ENCODE measurements around the gene BABAM1. TPM values are rescaled to one million over a fixed set of nuclear protein-coding genes. Genes with fewer than 3 reads are reported as not detected.

BABAM1 gene
- total RNA-seq, 2 experiments from 2014 or later = 98.5 to 100 TPM

DNA sequence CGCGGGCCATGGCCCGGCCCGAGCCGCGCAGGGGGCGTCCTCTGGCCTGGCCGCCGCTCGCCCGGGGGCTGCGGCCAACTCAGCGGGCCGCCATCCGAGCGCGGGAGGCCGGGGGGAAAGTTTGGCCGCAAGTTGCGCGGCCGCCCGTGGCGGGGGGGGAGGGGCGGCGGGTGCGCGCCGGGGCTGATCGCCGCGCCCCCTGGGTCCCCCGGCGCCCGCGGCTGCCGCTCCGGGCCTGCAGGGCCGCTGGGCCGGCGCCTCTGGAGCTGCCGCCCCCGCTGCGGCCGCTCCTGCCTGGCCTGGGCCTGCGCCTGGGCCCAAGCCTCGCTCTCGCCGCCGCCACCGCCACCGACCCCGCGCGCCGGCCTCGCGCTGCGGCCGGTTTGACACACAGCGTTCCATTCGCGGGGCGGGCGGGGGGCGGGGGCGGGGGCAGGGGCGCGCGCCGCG lies 21.7 kb upstream of the BABAM1 start, which contains the start of gene NR2F6:
Gene NR2F6, minus strand, starts transcription at position 385 of the 450 bp plus-strand sequence. CDS start 699 bp downstream, outside the sequence.
- no peak for DNase-seq
- Mint-ChIP-seq H3K4me1 (peaks cover 10% of the 10 kb centered on the region), H3K27me3 (peaks cover 17% of the 10 kb centered on the region), H3K36me3 (ENCODE audit: low read depth) (no peaks in the 10 kb centered on the region), H3K27ac (peak within 1 kb of the TSS; percentile 49), H3K4me3 (peak within 1 kb of the TSS; percentile 81), H3K9me3 (no peaks in the 10 kb centered on the region)
- POLR2A ChIA-PET = interaction anchor here (1.3 to 1.4 kb wide), 2 partner anchors 10 to 19 kb away, joined by 5 read pairs; partner anchors contain the start of gene OCEL1
- CTCF ChIA-PET = no interaction called here

DNA sequence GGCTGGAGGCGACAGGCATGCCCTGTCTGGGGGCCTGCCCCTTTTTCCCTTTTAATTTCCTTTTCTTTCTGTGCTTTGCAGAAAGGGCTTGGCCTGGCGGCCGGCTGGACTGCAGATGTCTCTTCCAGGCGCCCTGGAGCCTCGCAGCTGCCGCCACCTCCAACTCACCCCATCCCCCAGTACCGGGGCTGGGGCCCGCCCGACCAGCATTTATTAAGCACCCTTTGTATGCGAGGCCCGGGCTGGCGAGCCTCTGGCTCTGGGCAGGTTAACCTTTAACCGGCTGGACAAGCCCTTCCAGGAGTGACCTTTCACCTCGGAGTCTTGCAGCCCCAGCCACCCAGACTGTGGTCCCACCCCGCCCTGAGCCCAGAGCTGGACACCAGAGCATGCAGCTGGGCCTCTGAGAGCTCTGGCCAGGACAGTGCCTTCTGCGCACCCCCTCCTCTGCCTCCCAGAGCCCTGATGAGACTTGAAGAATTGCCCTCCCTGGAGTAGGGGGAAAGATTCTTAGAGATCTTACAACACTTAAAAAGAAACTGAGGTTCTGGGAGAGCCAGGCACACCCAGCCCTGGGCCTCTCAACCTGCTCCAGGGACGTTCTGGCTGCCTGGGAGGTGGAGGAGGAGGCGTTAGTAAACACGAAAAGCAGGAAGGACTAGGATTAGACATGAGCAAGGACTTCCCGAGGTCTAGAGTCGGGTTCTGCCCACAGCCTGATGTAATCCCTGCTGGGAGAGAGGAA lies 20.4 kb upstream of the BABAM1 start:
- ChIA-PET POLR2A (no interaction called here), CTCF (no interaction called here)
- peaks cover 17% of the 10 kb centered on the region for H3K27me3 Mint-ChIP-seq
- no peaks in the 10 kb centered on the region for H3K9me3 Mint-ChIP-seq
- H3K4me1 Mint-ChIP-seq = peaks cover 10% of the 10 kb centered on the region
- no peak for DNase-seq
- no peaks in the 10 kb centered on the region for H3K36me3 Mint-ChIP-seq (ENCODE audit: low read depth)
- no peak overlapping the region for H3K27ac Mint-ChIP-seq
- peak overlapping the region; percentile 47 for H3K4me3 Mint-ChIP-seq

- peaks cover 17% of the 10 kb centered on the region for H3K27me3 Mint-ChIP-seq
- peaks cover 10% of the 10 kb centered on the region for H3K4me1 Mint-ChIP-seq
- H3K4me3 Mint-ChIP-seq = no peak overlapping the region
- POLR2A ChIA-PET = no interaction called here
- H3K36me3 Mint-ChIP-seq (ENCODE audit: low read depth) = no peaks in the 10 kb centered on the region
- no peak overlapping the region for H3K27ac Mint-ChIP-seq
- CTCF ChIA-PET = no interaction called here
- no peak for DNase-seq
- no peaks in the 10 kb centered on the region for H3K9me3 Mint-ChIP-seq
Measured at GRCh38 chr19:17248011-17248776, 19.0 kb upstream of the BABAM1 start.

DNA sequence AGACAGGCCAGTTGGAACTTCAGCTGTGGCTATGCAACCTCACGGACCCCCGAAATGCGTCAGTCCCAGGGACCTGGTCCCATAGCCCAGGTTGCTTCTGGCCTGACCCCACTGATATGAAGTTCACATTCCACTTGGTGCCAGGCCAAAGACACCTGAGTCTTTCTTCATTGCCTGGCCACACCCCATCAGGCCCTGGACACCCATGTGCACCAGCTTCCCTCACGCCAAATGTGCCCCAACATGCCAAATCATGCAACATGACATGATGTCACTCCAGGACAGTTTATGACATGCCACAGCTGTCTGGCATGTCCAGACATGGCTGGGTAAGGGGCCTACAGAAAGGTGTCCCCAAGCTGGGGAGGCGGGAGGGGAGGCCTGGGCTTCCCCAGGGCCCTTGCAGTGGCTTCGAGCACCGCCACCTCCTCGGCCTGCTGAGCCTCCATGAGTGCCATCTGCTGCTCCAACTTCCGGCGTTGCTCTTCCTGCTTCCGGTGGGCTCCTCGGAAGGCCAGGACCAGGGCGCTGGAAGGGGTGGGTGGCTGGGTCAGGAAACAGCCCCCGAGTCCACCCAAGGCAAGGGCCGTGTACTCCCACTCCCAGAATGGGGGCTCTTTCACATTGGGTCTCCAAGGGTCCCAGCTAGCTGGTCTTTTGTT lies 17.2 kb upstream of the BABAM1 start:
- ChIA-PET POLR2A (interaction anchor here (1.5 kb wide), 1 partner anchor 175 kb away, joined by 3 read pairs; no protein-coding TSS in a partner anchor), CTCF (no interaction called here)
- Mint-ChIP-seq H3K4me1 (peaks cover 6% of the 10 kb centered on the region), H3K9me3 (no peaks in the 10 kb centered on the region), H3K27me3 (peaks cover 10% of the 10 kb centered on the region), H3K27ac (no peak overlapping the region), H3K36me3 (ENCODE audit: low read depth) (no peaks in the 10 kb centered on the region), H3K4me3 (no peak overlapping the region)
- DNase-seq = no peak

- ChIA-PET CTCF (no interaction called here), POLR2A (interaction anchor here (0.7 to 1.0 kb wide), 2 partner anchors 40 to 130 kb away, joined by 3 read pairs; partner anchors contain the start of gene USE1)
- no peaks in the 10 kb centered on the region for H3K27me3 Mint-ChIP-seq
- no peak overlapping the region for H3K4me3 Mint-ChIP-seq
- no peaks in the 10 kb centered on the region for H3K36me3 Mint-ChIP-seq (ENCODE audit: low read depth)
- no peaks in the 10 kb centered on the region for H3K4me1 Mint-ChIP-seq
- H3K27ac Mint-ChIP-seq = no peak overlapping the region
- DNase-seq = no peak
- no peaks in the 10 kb centered on the region for H3K9me3 Mint-ChIP-seq
Measured at GRCh38 chr19:17254636-17255035, 12.6 kb upstream of the BABAM1 start.

- H3K36me3 Mint-ChIP-seq (ENCODE audit: low read depth) = no peaks in the 10 kb centered on the region
- H3K4me1 Mint-ChIP-seq = no peaks in the 10 kb centered on the region
- H3K27ac Mint-ChIP-seq = no peak overlapping the region
- ChIA-PET POLR2A (interaction anchor here (0.7 to 1.0 kb wide), 2 partner anchors 40 to 130 kb away, joined by 3 read pairs; partner anchors contain the start of gene USE1), CTCF (interaction anchor here (0.9 kb wide), 1 partner anchor 136 kb away, joined by 3 read pairs; no protein-coding TSS in a partner anchor)
- H3K27me3 Mint-ChIP-seq = no peaks in the 10 kb centered on the region
- H3K4me3 Mint-ChIP-seq = no peak overlapping the region
- H3K9me3 Mint-ChIP-seq = no peaks in the 10 kb centered on the region
- no peak for DNase-seq
Measured at GRCh38 chr19:17255150-17255621, 12.1 kb upstream of the BABAM1 start.

DNA sequence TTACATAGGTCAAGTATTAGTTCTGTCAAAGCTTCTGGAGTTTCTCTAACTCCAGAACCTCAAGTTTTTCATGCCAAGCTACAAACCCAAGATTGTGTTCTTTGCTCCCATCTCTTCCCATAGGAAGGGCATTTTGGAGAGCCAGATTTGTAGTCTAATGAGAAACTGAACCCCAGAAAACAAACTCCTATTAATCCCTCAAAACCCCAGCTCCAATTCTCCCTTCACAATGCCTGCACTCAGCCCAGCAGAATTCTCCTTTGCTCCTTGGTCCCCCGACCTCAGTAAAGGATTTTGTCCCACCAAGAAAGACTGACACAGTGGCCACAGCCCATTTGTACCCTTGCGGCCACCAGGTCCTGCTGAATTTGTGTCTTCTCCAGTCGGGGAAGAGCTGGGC lies 11.1 kb upstream of the BABAM1 start:
- Mint-ChIP-seq H3K9me3 (no peaks in the 10 kb centered on the region), H3K27ac (no peak overlapping the region), H3K4me1 (peaks cover 6% of the 10 kb centered on the region), H3K4me3 (no peak overlapping the region), H3K36me3 (ENCODE audit: low read depth) (no peaks in the 10 kb centered on the region), H3K27me3 (no peaks in the 10 kb centered on the region)
- no peak for DNase-seq
- POLR2A ChIA-PET = no interaction called here
- CTCF ChIA-PET = interaction anchor here (0.7 kb wide), 1 partner anchor 9 kb away, joined by 3 read pairs; the partner anchor contains the start of gene USHBP1

DNA sequence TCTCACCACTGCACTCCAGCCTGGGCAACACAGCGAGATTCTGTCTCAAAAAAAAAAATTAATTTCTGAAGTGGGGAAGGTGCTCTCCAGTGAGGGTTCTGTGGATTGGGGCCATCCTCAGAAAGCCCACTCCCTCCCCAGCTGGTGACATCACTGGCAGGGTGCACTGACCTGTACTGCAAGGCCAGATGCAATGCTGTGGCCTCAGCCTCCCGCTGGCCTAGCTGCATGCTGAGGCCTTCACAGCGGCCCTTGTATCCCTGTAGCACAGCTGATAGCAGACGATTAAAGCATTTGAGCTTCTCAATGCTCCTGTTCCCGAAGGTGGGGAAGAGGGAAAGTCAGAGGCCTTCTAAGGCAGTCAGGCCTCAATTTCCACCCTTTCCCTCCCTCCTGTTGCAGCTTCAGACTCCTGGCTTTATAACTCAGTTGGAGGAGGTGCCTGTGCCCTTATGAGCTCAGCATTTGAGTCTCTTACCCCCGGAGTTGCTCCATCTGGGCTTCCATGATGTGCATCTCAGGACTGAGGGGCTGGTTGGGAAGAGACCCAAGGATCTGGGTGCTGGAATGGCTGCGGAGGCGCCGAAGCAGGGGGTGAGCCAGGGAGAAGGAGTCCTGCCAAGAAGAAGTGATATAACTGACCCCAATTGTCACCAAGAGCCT lies 8.0 kb upstream of the BABAM1 start:
- no peaks in the 10 kb centered on the region for H3K36me3 Mint-ChIP-seq (ENCODE audit: low read depth)
- CTCF ChIA-PET = interaction anchor here (0.7 to 7.9 kb wide), 9 partner anchors 22 to 206 kb away, joined by 3 to 64 read pairs (median 4); partner anchors contain the start of genes ANKLE1 and MRPL34
- POLR2A ChIA-PET = interaction anchor here (1.0 kb wide), 2 partner anchors 8 to 24 kb away, joined by 3 to 4 read pairs; partner anchors contain the start of gene BABAM1
- no peak for DNase-seq
- H3K4me1 Mint-ChIP-seq = peaks cover 9% of the 10 kb centered on the region
- no peaks in the 10 kb centered on the region for H3K27me3 Mint-ChIP-seq
- no peaks in the 10 kb centered on the region for H3K9me3 Mint-ChIP-seq
- no peak overlapping the region for H3K4me3 Mint-ChIP-seq
- H3K27ac Mint-ChIP-seq = no peak overlapping the region

- Mint-ChIP-seq H3K36me3 (ENCODE audit: low read depth) (no peaks in the 10 kb centered on the region), H3K27me3 (no peaks in the 10 kb centered on the region), H3K4me3 (no peak overlapping the region), H3K4me1 (peaks cover 16% of the 10 kb centered on the region), H3K9me3 (no peaks in the 10 kb centered on the region), H3K27ac (no peak overlapping the region)
- ChIA-PET POLR2A (interaction anchor here (1.0 to 2.5 kb wide), 2 partner anchors 8 to 23 kb away, joined by 3 to 7 read pairs; no protein-coding TSS in a partner anchor), CTCF (interaction anchor here (0.6 to 7.9 kb wide), 12 partner anchors 12 to 191 kb away, joined by 3 to 64 read pairs (median 4); partner anchors contain the start of genes ANKLE1, MRPL34 and OCEL1)
- DNase-seq = no peak
Measured at GRCh38 chr19:17259934-17260333, 7.3 kb upstream of the BABAM1 start.

GRCh38 chr19:17260842-17261325 lies 6.4 kb upstream of the BABAM1 start:
- H3K4me3 Mint-ChIP-seq = no peak overlapping the region
- POLR2A ChIA-PET = interaction anchor here (2.5 kb wide), 1 partner anchor 9 kb away, joined by 7 read pairs; no protein-coding TSS in a partner anchor
- no peaks in the 10 kb centered on the region for H3K9me3 Mint-ChIP-seq
- H3K4me1 Mint-ChIP-seq = peaks cover 19% of the 10 kb centered on the region
- peak; percentile 92 for DNase-seq
- H3K27me3 Mint-ChIP-seq = no peaks in the 10 kb centered on the region
- CTCF ChIA-PET = interaction anchor here (0.6 to 7.9 kb wide), 18 partner anchors 9 to 1117 kb away, joined by 3 to 64 read pairs (median 3); partner anchors contain the start of genes ANKLE1, MRPL34 and OCEL1
- H3K36me3 Mint-ChIP-seq (ENCODE audit: low read depth) = no peaks in the 10 kb centered on the region
- H3K27ac Mint-ChIP-seq = no peak overlapping the region

DNA sequence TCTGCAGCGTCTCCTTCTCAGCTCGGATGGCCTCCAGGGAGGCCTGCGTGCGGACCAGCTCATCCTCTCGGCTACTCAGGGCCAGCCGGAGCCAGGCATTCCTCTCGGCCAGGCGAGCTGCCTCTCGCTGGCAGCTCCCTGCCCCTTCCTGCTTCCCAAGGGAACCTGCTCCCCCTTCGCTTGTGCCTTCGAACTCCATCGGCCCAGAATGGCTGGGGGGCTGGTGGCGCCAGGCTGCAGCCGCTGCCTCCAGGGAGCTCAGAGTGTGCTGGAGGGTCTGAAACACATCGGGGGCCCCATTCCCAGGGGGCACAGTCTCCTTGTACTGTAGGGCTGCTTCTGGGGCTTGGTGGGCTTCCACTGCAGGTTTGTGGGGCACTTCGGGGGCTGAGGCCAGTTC lies 4.7 kb upstream of the BABAM1 start:
- Mint-ChIP-seq H3K27ac (no peak overlapping the region), H3K9me3 (no peaks in the 10 kb centered on the region)
- CTCF ChIA-PET = interaction anchor here (0.7 to 7.9 kb wide), 4 partner anchors 19 to 177 kb away, joined by 3 to 64 read pairs (median 4); partner anchors contain the start of gene ANKLE1

More for the DNA sequence above, 4.7 kb upstream of the BABAM1 start:
- Mint-ChIP-seq H3K27me3 (no peaks in the 10 kb centered on the region), H3K36me3 (ENCODE audit: low read depth) (no peaks in the 10 kb centered on the region), H3K4me1 (peaks cover 26% of the 10 kb centered on the region), H3K4me3 (no peak overlapping the region)
- POLR2A ChIA-PET = interaction anchor here (1.3 to 2.5 kb wide), 2 partner anchors 10 to 29 kb away, joined by 3 to 7 read pairs; no protein-coding TSS in a partner anchor
- no peak for DNase-seq
